ENCODE results near the gene SLC12A7.

- TF ChIP-seq POLR2AphosphoS5 (IDR thresholded peaks at IDR 0.05) (no peak), CTCF (IDR thresholded peaks at IDR 0.05) (no peak)
These were observed 101.2 kb downstream of the SLC12A7 start for GRCh38 chr5:1010641-1011046.
